ENCODE measurements around the gene DYNLT4. TPM values are rescaled to one million over a fixed set of nuclear protein-coding genes. Genes with fewer than 3 reads are reported as not detected.
A peak's percentile ranks its signal among the peaks of the same experiment; 100 is the strongest.
"Not testable (repeated sequence)": the region's sequence is repeated elsewhere in the genome, so short reads cannot be mapped to it uniquely, and the experiment has no call there.

DYNLT4 gene
- polyA plus RNA-seq, 1 donor = 0.52 TPM

DNA sequence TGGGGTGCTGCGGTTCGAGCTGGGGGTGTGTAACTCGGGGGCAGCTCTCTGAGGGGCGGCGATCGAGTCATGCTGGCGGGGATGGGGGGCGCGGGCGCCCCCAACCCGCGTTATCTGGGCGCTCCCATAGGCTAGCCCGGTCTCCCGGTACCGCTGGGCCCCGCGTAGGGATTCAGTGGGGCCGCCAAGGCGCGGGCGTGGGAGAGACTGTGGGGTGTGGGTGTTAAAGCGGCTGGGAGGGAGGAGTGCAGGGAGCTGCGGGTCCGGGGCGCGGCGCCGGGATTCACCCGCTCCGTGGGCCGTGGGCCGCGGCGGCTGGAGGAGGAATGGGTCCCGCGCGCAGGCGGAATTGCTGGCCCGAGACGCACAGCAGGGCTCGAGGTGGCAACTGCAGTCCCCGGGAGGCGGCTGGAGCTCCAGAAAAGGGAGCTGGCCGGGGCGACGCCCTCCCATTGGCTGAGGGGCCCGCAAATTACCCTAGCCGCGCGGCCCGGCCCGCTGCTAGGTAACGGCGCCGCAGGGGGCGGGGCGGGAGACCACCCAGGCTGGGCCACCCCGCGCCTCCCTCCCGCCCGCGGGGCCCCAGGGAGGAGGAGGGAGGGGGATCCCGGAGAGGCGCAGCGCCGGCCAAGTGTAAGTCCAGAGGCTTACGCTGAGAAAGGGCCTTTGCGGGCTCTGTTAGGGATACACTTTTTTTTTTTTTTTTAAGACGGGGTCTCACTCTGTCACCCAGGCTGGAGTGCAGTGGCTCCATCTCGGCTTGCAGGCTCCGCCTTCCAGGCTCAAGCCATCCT lies 35.9 kb upstream of the DYNLT4 start, which contains the start of gene PTCH2:
Gene PTCH2 (minus strand): TSS at position 392 of the 794 bp plus-strand sequence. CDS start 321 bp downstream, at position 71.
- peaks cover 3% of the 10 kb centered on the region for H3K9me3 ChIP-seq (ENCODE audit: control insufficient read depth, low read depth, low read length)
- H3K4me3 ChIP-seq (ENCODE audit: low read length) = peak within 1 kb of the TSS; percentile 65
- WGBS (ENCODE audit: insufficient coverage, low lambda C conversion rate) = no CpG with 5 or more reads among the region's 72 CpGs
- DNase-seq = peak; percentile 61 to 77
- H3K4me1 ChIP-seq (ENCODE audit: control insufficient read depth, insufficient read depth, low read length) = peaks cover 2% of the 10 kb centered on the region
- no peaks in the 10 kb centered on the region for H3K27me3 ChIP-seq (ENCODE audit: control insufficient read depth, insufficient read depth, low read length)
- H3K36me3 ChIP-seq (ENCODE audit: control insufficient read depth, insufficient read depth, low read length) = no peaks in the 10 kb centered on the region
- peak within 1 kb of the TSS; percentile 11 for H3K27ac ChIP-seq (ENCODE audit: low read length)

DNA sequence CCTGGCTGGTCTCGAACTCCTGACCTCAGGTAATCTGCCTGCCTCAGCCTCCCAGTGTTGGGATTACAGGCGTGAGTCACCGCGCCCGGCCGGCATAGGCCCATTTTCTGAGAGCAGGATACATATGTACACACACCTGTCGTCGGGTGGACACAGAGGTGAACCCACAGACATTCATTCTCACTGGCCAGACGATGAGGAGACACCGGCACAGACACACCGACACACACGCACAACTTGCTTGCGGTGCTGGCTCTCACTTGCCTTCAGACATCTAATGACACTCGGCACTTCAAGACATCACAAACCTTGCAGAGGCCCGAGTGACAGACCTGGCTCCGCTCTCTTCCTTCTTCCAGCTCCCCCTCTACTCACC lies 35.3 kb upstream of the DYNLT4 start:
- no peaks in the 10 kb centered on the region for H3K27me3 ChIP-seq (ENCODE audit: control insufficient read depth, insufficient read depth, low read length)
- DNase-seq = peak in 1 of 2 donors; percentile 42
- peak overlapping the region; percentile 11 for H3K27ac ChIP-seq (ENCODE audit: low read length)
- H3K4me1 ChIP-seq (ENCODE audit: control insufficient read depth, insufficient read depth, low read length) = peaks cover 2% of the 10 kb centered on the region
- WGBS (ENCODE audit: insufficient coverage, low lambda C conversion rate) = no CpG with 5 or more reads among the region's 16 CpGs
- H3K4me3 ChIP-seq (ENCODE audit: low read length) = peak overlapping the region; percentile 65
- no peaks in the 10 kb centered on the region for H3K36me3 ChIP-seq (ENCODE audit: control insufficient read depth, insufficient read depth, low read length)
- H3K9me3 ChIP-seq (ENCODE audit: control insufficient read depth, low read depth, low read length) = peaks cover 3% of the 10 kb centered on the region

DNA sequence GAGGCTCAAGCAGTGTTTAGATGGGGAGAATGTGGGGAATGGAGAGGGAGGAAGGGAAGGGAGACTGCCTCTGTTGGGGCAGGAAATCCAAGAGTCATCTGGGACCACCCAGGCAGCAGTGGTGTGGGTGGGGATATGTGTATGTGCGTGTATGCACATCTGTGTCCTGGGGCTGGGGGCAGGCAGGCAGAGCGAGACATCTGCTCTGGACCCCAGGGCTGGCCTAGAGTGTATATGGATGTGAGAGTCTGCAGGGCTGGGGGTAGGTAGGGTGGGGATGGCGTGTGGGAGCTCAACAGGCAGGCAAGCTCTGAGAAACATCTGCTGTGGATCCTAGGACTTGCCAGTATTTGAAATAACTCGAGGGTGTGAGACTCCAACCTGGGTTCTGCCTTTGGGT lies 32.4 kb upstream of the DYNLT4 start:
- H3K27ac ChIP-seq (ENCODE audit: low read length) = no peak overlapping the region
- no CpG with 5 or more reads among the region's 4 CpGs for WGBS (ENCODE audit: insufficient coverage, low lambda C conversion rate)
- H3K9me3 ChIP-seq (ENCODE audit: control insufficient read depth, low read depth, low read length) = peaks cover 3% of the 10 kb centered on the region
- H3K4me3 ChIP-seq (ENCODE audit: low read length) = no peak overlapping the region
- peaks cover 6% of the 10 kb centered on the region for H3K4me1 ChIP-seq (ENCODE audit: control insufficient read depth, insufficient read depth, low read length)
- no peaks in the 10 kb centered on the region for H3K36me3 ChIP-seq (ENCODE audit: control insufficient read depth, insufficient read depth, low read length)
- peak in 1 of 2 donors; percentile 29 for DNase-seq
- no peaks in the 10 kb centered on the region for H3K27me3 ChIP-seq (ENCODE audit: control insufficient read depth, insufficient read depth, low read length)

DNA sequence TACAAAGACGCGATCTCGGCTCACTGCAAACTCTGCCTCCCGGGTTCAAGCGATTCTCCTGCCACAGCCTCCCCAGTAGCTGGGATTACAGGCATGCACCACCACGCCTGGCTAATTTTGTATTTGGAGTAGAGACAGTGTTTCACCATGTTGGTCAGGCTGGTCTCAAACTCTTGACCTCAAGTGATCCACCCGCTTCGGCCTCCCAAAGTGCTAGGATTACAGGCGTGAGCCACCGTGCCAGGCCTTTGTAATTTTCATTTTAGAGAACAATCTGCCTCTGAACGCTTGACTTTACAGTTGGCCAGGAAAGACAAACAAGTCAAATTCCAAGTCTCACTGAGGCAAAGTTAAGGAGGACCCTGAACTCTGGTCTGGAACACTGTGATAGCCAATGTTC lies 31.1 kb upstream of the DYNLT4 start:
- not testable (repeated sequence) for DNase-seq; H3K4me3 ChIP-seq (ENCODE audit: low read length); H3K27me3 ChIP-seq (ENCODE audit: control insufficient read depth, insufficient read depth, low read length); H3K4me1 ChIP-seq (ENCODE audit: control insufficient read depth, insufficient read depth, low read length); H3K9me3 ChIP-seq (ENCODE audit: control insufficient read depth, low read depth, low read length); H3K27ac ChIP-seq (ENCODE audit: low read length); H3K36me3 ChIP-seq (ENCODE audit: control insufficient read depth, insufficient read depth, low read length)
- whole genome bisulfite sequencing (ENCODE audit: insufficient coverage, low lambda C conversion rate) = no CpG with 5 or more reads among the region's 11 CpGs

DNA sequence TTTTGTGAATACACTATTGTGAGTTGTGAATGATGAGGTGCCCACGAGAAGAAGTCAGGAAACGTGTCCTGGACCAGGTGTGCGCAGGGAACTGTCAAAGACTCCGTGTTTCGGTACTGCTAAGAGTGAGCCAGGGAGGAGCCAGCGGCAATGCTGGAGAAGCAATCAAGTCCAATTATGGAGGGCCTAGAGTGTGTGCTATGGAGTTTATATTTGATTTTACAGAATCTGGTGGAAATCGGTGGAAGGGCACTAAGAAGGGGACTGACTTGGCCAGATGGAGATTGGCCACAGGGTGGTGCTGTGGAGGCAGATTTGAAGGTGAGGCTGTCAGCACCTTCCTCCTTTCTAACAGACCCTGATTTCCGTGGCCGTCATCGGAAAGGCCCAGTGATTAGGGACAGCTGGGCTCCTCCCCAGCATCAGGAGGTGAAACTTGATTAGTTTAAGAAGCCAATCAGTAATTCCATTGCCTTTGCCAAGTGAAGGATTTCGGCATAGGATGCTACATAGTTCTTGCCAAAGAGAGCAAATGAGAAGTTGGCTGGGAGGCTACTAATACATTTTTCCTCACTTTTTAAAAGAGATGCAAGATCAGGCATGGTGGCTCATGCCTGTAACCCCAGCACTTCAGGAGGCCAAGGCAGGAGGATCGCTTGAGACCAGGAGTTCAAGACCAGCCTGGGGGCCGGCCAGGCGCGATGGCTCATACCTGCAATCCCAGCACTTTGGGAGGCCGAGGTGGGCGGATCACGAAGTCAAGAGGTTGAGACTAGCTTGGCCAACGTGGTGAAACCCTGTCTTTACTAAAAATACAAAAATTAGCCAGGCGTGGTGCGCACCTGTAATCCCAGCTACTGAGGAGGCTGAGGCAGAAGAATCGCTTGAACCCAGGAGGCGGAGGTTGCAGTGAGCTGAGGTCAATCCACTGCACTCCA lies 28.9 kb upstream of the DYNLT4 start:
- H3K36me3 ChIP-seq (ENCODE audit: control insufficient read depth, insufficient read depth, low read length) = no peaks in the 10 kb centered on the region
- no peak overlapping the region for H3K4me3 ChIP-seq (ENCODE audit: low read length)
- peak; percentile 73 to 76 for DNase-seq
- no CpG with 5 or more reads among the region's 23 CpGs for WGBS (ENCODE audit: insufficient coverage, low lambda C conversion rate)
- no peak overlapping the region for H3K27ac ChIP-seq (ENCODE audit: low read length)
- H3K4me1 ChIP-seq (ENCODE audit: control insufficient read depth, insufficient read depth, low read length) = peaks cover 12% of the 10 kb centered on the region
- no peaks in the 10 kb centered on the region for H3K9me3 ChIP-seq (ENCODE audit: control insufficient read depth, low read depth, low read length)
- no peaks in the 10 kb centered on the region for H3K27me3 ChIP-seq (ENCODE audit: control insufficient read depth, insufficient read depth, low read length)

DNA sequence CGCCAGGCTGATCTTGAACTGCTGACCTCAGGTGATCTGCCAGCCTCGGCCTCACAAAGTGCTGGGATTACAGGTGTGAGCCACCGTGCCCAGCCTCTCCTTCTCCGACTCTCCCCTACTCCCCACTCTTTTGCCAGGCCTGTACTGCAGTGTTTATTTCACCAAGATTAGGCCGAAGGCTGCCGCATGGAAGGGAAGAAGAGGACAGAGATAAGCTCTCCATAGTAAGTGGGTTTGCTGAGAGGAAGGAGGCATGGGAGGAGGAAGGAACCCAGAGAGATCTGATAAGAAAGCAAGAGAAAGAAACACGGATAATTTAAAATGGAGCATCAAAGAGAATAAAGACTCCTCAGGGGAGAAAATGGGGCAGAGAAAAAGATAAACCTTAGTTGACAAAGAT lies 27.2 kb upstream of the DYNLT4 start:
- Histone ChIP-seq H3K4me3 (ENCODE audit: low read length) (no peak overlapping the region), H3K4me1 (ENCODE audit: control insufficient read depth, insufficient read depth, low read length) (peaks cover 18% of the 10 kb centered on the region), H3K27ac (ENCODE audit: low read length) (no peak overlapping the region), H3K9me3 (ENCODE audit: control insufficient read depth, low read depth, low read length) (no peaks in the 10 kb centered on the region), H3K27me3 (ENCODE audit: control insufficient read depth, insufficient read depth, low read length) (no peaks in the 10 kb centered on the region), H3K36me3 (ENCODE audit: control insufficient read depth, insufficient read depth, low read length) (no peaks in the 10 kb centered on the region)
- DNase-seq = no peak
- WGBS (ENCODE audit: insufficient coverage, low lambda C conversion rate) = 44% methylated on average over 1 of the region's 7 CpGs

DNA sequence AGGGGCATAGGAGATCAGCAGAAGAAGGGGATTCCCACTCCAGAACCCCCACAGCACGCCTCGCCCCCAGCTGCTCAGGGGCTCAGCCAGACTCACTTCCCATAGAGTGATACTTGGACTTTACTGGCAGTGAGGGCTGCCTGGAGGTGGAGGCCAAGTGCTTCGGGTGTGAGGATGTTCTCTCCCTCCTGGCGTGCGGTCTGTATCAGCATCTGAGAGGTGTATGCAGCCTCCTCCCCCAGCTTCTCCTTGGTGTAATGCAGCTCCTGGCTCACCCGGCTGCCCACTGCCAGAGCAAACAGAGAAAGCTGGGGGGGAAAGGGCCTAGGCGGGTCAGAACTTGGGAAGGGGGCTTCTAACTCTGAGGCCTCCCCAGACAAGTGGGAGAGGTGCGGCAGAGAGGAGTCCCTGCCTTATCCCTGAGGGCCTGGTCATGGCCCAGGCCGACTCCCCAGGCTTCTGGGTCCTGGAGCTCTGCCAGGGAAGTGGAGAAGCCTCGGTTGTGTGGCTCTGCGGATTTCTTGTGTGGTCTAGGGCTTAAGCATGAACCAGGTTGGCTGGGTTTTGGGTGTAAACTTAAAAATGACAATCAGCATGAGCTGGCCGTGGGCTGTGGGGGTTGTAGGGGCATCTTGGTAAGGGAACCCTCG lies 25.0 kb upstream of the DYNLT4 start:
- DNase-seq = no peak
- no peak overlapping the region for H3K4me3 ChIP-seq (ENCODE audit: low read length)
- peaks cover 22% of the 10 kb centered on the region for H3K4me1 ChIP-seq (ENCODE audit: control insufficient read depth, insufficient read depth, low read length)
- no peaks in the 10 kb centered on the region for H3K27me3 ChIP-seq (ENCODE audit: control insufficient read depth, insufficient read depth, low read length)
- no peaks in the 10 kb centered on the region for H3K9me3 ChIP-seq (ENCODE audit: control insufficient read depth, low read depth, low read length)
- H3K36me3 ChIP-seq (ENCODE audit: control insufficient read depth, insufficient read depth, low read length) = no peaks in the 10 kb centered on the region
- H3K27ac ChIP-seq (ENCODE audit: low read length) = no peak overlapping the region
- WGBS (ENCODE audit: insufficient coverage, low lambda C conversion rate) = no CpG with 5 or more reads among the region's 13 CpGs

DNA sequence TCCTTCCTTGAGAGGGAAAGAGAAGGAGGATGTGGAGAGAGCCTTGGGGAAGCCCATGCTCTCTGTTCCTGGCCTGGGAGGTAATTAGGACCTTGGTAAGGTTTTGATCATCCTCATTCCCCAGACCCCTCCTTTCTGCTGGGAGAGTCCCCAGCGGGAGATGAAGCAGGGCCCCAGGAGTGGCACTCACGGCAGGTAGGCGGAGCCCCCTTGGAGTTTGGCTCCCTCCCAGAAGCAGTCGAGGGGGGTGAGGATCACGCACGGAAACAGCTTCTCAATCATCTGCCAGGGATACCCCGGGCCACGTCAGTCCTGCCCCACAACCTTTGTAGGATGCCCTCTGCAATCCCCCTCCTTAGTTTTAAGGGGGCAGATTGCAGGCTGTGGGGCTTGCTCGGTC lies 24.4 kb upstream of the DYNLT4 start:
- H3K4me3 ChIP-seq (ENCODE audit: low read length) = no peak overlapping the region
- no peaks in the 10 kb centered on the region for H3K27me3 ChIP-seq (ENCODE audit: control insufficient read depth, insufficient read depth, low read length)
- DNase-seq = peak in 1 of 2 donors; percentile 43
- H3K9me3 ChIP-seq (ENCODE audit: control insufficient read depth, low read depth, low read length) = no peaks in the 10 kb centered on the region
- no peaks in the 10 kb centered on the region for H3K36me3 ChIP-seq (ENCODE audit: control insufficient read depth, insufficient read depth, low read length)
- H3K27ac ChIP-seq (ENCODE audit: low read length) = no peak overlapping the region
- H3K4me1 ChIP-seq (ENCODE audit: control insufficient read depth, insufficient read depth, low read length) = peaks cover 29% of the 10 kb centered on the region
- no CpG with 5 or more reads among the region's 9 CpGs for WGBS (ENCODE audit: insufficient coverage, low lambda C conversion rate)

DNA sequence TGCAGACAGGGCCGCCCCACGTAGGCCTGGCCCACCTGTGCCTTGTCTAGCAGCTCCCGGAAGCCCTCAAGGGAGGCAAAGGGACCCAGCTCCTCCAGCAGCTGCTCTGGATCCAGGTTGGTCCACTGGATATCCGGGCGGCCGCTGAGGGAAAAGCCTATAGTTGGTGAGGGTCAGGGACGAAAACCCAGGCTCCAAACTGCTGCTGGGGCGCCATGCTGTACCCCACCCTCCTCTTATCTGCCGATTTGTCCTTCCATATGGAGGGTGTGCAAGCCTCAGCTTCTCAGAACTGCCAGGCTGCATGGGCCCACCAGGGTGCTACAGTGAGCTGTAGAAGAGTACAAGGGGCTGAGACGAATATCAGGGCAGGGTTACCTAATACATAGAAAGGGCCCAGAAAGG lies 23.8 kb upstream of the DYNLT4 start:
- Histone ChIP-seq H3K9me3 (ENCODE audit: control insufficient read depth, low read depth, low read length) (no peaks in the 10 kb centered on the region), H3K27ac (ENCODE audit: low read length) (no peak overlapping the region), H3K4me3 (ENCODE audit: low read length) (no peak overlapping the region), H3K27me3 (ENCODE audit: control insufficient read depth, insufficient read depth, low read length) (no peaks in the 10 kb centered on the region), H3K4me1 (ENCODE audit: control insufficient read depth, insufficient read depth, low read length) (peaks cover 32% of the 10 kb centered on the region), H3K36me3 (ENCODE audit: control insufficient read depth, insufficient read depth, low read length) (no peaks in the 10 kb centered on the region)
- no CpG with 5 or more reads among the region's 10 CpGs for WGBS (ENCODE audit: insufficient coverage, low lambda C conversion rate)
- no peak for DNase-seq

All from large intestine (tissue), 3 donors.